Subcutaneous abdominal adipose tissue (tissue), 5 donors: ENCODE results near the gene ITSN1.
"Not testable (repeated sequence)": the region's sequence is repeated elsewhere in the genome, so short reads cannot be mapped to it uniquely, and the experiment has no call there.

Experiments used
- H3K27ac ChIP-seq: one replicate; pipeline ENCODE4 v1.7.0; 2013; ENCODE audit warnings: low read depth, mild to moderate bottlenecking, inconsistent platforms, low read length, moderate library complexity
- H3K27me3 ChIP-seq, 5 donors: one replicate each; pipeline ENCODE4 v1.7.0; 2013; ENCODE audit warnings: low read length in 5 of 5, inconsistent platforms in 1 of 5; ENCODE audit not compliant: control insufficient read depth in 5 of 5, insufficient read depth in 4 of 5
- H3K36me3 ChIP-seq, 5 donors: one replicate each; pipeline ENCODE4 v1.7.0; 2013; ENCODE audit warnings: low read length in 5 of 5; ENCODE audit not compliant: control insufficient read depth in 5 of 5, insufficient read depth in 5 of 5
- H3K4me1 ChIP-seq, 5 donors: one replicate each; pipeline ENCODE4 v1.7.0; 2013; ENCODE audit warnings: low read length in 5 of 5, mild to moderate bottlenecking in 3 of 5, moderate library complexity in 1 of 5; ENCODE audit not compliant: control insufficient read depth in 5 of 5, insufficient read depth in 5 of 5
- H3K4me3 ChIP-seq, 5 donors: one replicate each; pipeline ENCODE4 v1.7.0; 2013; ENCODE audit warnings: low read length in 5 of 5, low read depth in 1 of 5
- H3K9ac ChIP-seq, 5 donors: one replicate each; pipeline ENCODE4 v1.7.0; 2013; ENCODE audit warnings: low read length in 5 of 5, mild to moderate bottlenecking in 4 of 5, moderate library complexity in 3 of 5
- H3K9me3 ChIP-seq, 5 donors: one replicate each; pipeline ENCODE4 v1.7.0; 2013; ENCODE audit warnings: low read length in 5 of 5; ENCODE audit not compliant: control insufficient read depth in 5 of 5
- donor health status: healthy.
- donor health status: healthy.
- donor health status: healthy.
- donor health status: healthy.
- donor health status: healthy.

The ITSN1 gene

GRCh38 chr21:33909756-33910155 lies 267.5 kb downstream of the ITSN1 start:
- H3K27ac ChIP-seq, result no peak overlapping the region
- no peak overlapping the region for H3K4me3 ChIP-seq
- H3K9ac ChIP-seq, result no peak overlapping the region
- H3K4me1 ChIP-seq, result peaks cover 3 to 12% (median 7%) of the 10 kb centered on the region in 5 donors
- H3K9me3 ChIP-seq, result no peaks in the 10 kb centered on the region
- no peaks in the 10 kb centered on the region for H3K27me3 ChIP-seq
- peaks cover 37 to 79% (median 75%) of the 10 kb centered on the region in 5 donors for H3K36me3 ChIP-seq

GRCh38 chr21:33914188-33914587 lies 271.9 kb downstream of the ITSN1 start:
- H3K9me3 ChIP-seq, result no peaks in the 10 kb centered on the region
- no peak overlapping the region for H3K27ac ChIP-seq
- peak overlapping the region in 2 of 5 donors; percentile 93 to 98 for H3K4me3 ChIP-seq
- peaks cover 5 to 21% (median 20%) of the 10 kb centered on the region in 5 donors for H3K4me1 ChIP-seq
- peaks cover 19 to 35% (median 34%) of the 10 kb centered on the region in 5 donors for H3K36me3 ChIP-seq
- H3K9ac ChIP-seq, result no peak overlapping the region
- no peaks in the 10 kb centered on the region for H3K27me3 ChIP-seq

GRCh38 chr21:33915368-33916199 lies 273.3 kb downstream of the ITSN1 start, which contains the start of gene ATP5PO:
ATP5PO (minus strand) TSS chr21:33915804; CDS start chr21:33915763, 41 bp downstream.
- no peaks in the 10 kb centered on the region for H3K27me3 ChIP-seq
- H3K4me1 ChIP-seq, result peaks cover 5 to 21% (median 20%) of the 10 kb centered on the region in 5 donors
- H3K4me3 ChIP-seq, result peak within 1 kb of the TSS; percentile 93 to 100 (median 98)
- peak within 1 kb of the TSS; percentile 82 to 98 (median 95) for H3K9ac ChIP-seq
- peaks cover 8 to 23% (median 20%) of the 10 kb centered on the region in 5 donors for H3K36me3 ChIP-seq
- no peaks in the 10 kb centered on the region for H3K9me3 ChIP-seq
- H3K27ac ChIP-seq, result peak within 1 kb of the TSS; percentile 80

GRCh38 chr21:33916200-33916567 lies 273.9 kb downstream of the ITSN1 start:
- H3K9ac ChIP-seq, result peak overlapping the region in 4 of 5 donors; percentile 39 to 98 (median 96)
- H3K9me3 ChIP-seq, result no peaks in the 10 kb centered on the region
- peaks cover 5 to 21% (median 20%) of the 10 kb centered on the region in 5 donors for H3K4me1 ChIP-seq
- peak overlapping the region; percentile 80 for H3K27ac ChIP-seq
- no peaks in the 10 kb centered on the region for H3K27me3 ChIP-seq
- H3K36me3 ChIP-seq, result peaks cover 3 to 17% (median 14%) of the 10 kb centered on the region in 5 donors
- H3K4me3 ChIP-seq, result peak overlapping the region; percentile 93 to 100 (median 98)

- Histone ChIP-seq H3K4me3 (no peak overlapping the region), H3K27me3 (no peaks in the 10 kb centered on the region), H3K9ac (no peak overlapping the region), H3K9me3 (no peaks in the 10 kb centered on the region), H3K4me1 (peaks cover 5 to 21% (median 20%) of the 10 kb centered on the region in 5 donors), H3K27ac (no peak overlapping the region), H3K36me3 (peaks cover 0 to 9% (median 6%) of the 10 kb centered on the region in 5 donors)
Observed at GRCh38 chr21:33917421-33917820, 275.1 kb downstream of the ITSN1 start.

GRCh38 chr21:33924079-33924765 lies 281.9 kb downstream of the ITSN1 start:
- peaks cover 0 to 10% (median 5%) of the 10 kb centered on the region in 5 donors for H3K4me1 ChIP-seq
- no peak overlapping the region for H3K9ac ChIP-seq
- no peaks in the 10 kb centered on the region for H3K27me3 ChIP-seq
- H3K36me3 ChIP-seq, result no peaks in the 10 kb centered on the region
- no peak overlapping the region for H3K27ac ChIP-seq
- no peaks in the 10 kb centered on the region for H3K9me3 ChIP-seq
- peak overlapping the region in 1 of 5 donors; percentile 10 for H3K4me3 ChIP-seq

GRCh38 chr21:33924766-33925100 lies 282.4 kb downstream of the ITSN1 start:
- H3K9me3 ChIP-seq, result no peaks in the 10 kb centered on the region
- no peaks in the 10 kb centered on the region for H3K36me3 ChIP-seq
- no peak overlapping the region for H3K27ac ChIP-seq
- no peaks in the 10 kb centered on the region for H3K27me3 ChIP-seq
- peaks cover 0 to 10% (median 5%) of the 10 kb centered on the region in 5 donors for H3K4me1 ChIP-seq
- no peak overlapping the region for H3K4me3 ChIP-seq
- no peak overlapping the region for H3K9ac ChIP-seq

GRCh38 chr21:33926248-33926647 lies 283.9 kb downstream of the ITSN1 start:
- not testable (repeated sequence) for H3K27ac ChIP-seq, H3K36me3 ChIP-seq, H3K9ac ChIP-seq, H3K4me3 ChIP-seq, H3K4me1 ChIP-seq, H3K9me3 ChIP-seq, H3K27me3 ChIP-seq

GRCh38 chr21:33931052-33931798 lies 288.9 kb downstream of the ITSN1 start:
- H3K27ac ChIP-seq, result not testable (repeated sequence)
- H3K4me3 ChIP-seq, result peak overlapping the region; percentile 63 to 89 (median 75)
- H3K9ac ChIP-seq, result peak overlapping the region in 4 of 5 donors; percentile 33 to 79 (median 59)

More at GRCh38 chr21:33931052-33931798, 288.9 kb downstream of the ITSN1 start:
- not testable (repeated sequence) for H3K36me3 ChIP-seq, H3K27me3 ChIP-seq, H3K9me3 ChIP-seq
- H3K4me1 ChIP-seq, result peaks cover 0 to 19% (median 13%) of the 10 kb centered on the region in 5 donors
